Stomach (tissue), 4 donors: ENCODE results near the gene GNA14.

Experiments used
- CTCF ChIP-seq, 7 experiments: fragments of 450-650 bp in 4 of 7; fragments of 200-600 bp in 3 of 7; sonication (generic) in 3 of 7; IDR thresholded peaks; one replicate each; pipeline ENCODE4 v1.5.1; 2016 to 2019; ENCODE audit warnings: antibody characterized with exemption in 7 of 7, control low read depth in 2 of 7, mild to moderate bottlenecking in 1 of 7
- EP300 ChIP-seq: sonication (generic); formaldehyde crosslinking; IDR thresholded peaks from one replicate; pipeline ENCODE4 v1.6.1; 2017; ENCODE audit warnings: antibody characterized with exemption
- POLR2A ChIP-seq, 4 donors: fragments of 450-650 bp; IDR thresholded peaks; one replicate each; pipeline ENCODE4 v1.6.1; 2016; ENCODE audit warnings: antibody characterized with exemption in 4 of 4, control low read depth in 2 of 4, mild to moderate bottlenecking in 1 of 4, moderate library complexity in 1 of 4
- POLR2AphosphoS5 ChIP-seq, 3 donors: sonication (generic); formaldehyde crosslinking; IDR thresholded peaks; one replicate each; pipeline ENCODE4 v1.6.1; 2016; ENCODE audit warnings: antibody characterized with exemption in 3 of 3

DNA sequence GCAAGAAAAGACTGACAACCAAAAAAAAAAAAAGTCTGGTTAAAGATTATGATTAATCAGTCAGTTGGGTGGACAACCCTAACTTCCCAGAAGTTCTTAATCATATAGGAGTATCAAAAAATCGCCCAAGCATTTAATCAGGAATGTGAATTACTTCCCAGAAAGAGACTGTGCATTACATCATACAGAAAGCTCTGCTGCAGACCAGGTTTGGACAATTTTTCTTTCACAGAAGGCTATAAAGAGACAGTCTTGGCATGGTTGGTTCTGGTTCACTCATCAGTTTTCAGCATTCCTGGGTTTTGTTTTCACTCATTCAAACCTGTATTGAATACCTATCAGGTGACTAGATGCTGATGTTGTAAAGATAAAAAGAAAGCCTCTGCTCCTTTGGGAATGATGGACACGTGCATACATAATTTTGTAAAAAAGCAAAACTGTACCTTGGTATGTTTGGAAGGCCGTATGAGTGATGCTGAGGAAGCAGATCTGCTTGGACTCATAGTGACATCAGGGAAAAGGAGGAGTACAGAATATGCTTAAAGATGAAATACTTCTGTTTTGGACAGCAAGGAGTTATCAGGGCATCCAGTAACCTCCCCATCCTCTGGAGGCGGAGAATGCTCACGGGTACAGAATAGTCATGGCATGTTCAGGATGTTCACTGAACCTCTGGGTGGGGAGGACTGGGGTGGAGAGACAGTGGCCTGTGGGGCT, 178.4 kb downstream of the GNA14 start:
- TF ChIP-seq POLR2AphosphoS5 (IDR thresholded peaks at IDR 0.05) (no peak), CTCF (IDR thresholded peaks at IDR 0.05) (no peak), POLR2A (IDR thresholded peaks at IDR 0.05) (no peak), EP300 (no peak)
